HAP-1 (cell line): Measurements from ENCODE around the gene GAPDH.
"Not testable (repeated sequence)": the region's sequence is repeated elsewhere in the genome, so short reads cannot be mapped to it uniquely, and the experiment has no call there.

ENCODE experiments used
- DNase-seq, 2 experiments: peaks; one replicate each; pipeline ENCODE4 v3.0.0-alpha.2; 2016 to 2020; ENCODE audit warnings: low spot score in 2 of 2
- H3K27me3 ChIP-seq: fragments of 250-450 bp; sonication (Bioruptor Pico); 2 replicates; pipeline ENCODE4 v1.5.1; 2020; ENCODE audit warnings: low read depth, mild to moderate bottlenecking, moderate library complexity
- H3K36me3 ChIP-seq: fragments of 250-450 bp; sonication (Bioruptor Pico); replicated peaks from 2 replicates; pipeline ENCODE4 v1.5.1; 2020; ENCODE audit warnings: mild to moderate bottlenecking
- H3K4me1 ChIP-seq: fragments of 250-450 bp; sonication (Bioruptor Pico); 2 replicates; pipeline ENCODE4 v1.5.1; 2020; ENCODE audit warnings: mild to moderate bottlenecking
- H3K4me3 ChIP-seq: fragments of 250-450 bp; sonication (Bioruptor Pico); 2 replicates; pipeline ENCODE4 v1.5.1; 2020; ENCODE audit warnings: mild to moderate bottlenecking, moderate library complexity
- H3K9me3 ChIP-seq: fragments of 250-450 bp; sonication (Bioruptor Pico); 2 replicates; pipeline ENCODE4 v1.5.1; 2020; ENCODE audit warnings: mild to moderate bottlenecking, moderate library complexity
- in situ Hi-C: fragments of 300-500 bp; cut with MboI; formaldehyde crosslinking; loops from 3 replicates; pipeline ENCODE4 v1.14.3; 2020; ENCODE audit warnings: low sequenced_read_pairs, inconsistent platforms, mixed read lengths

Gene GAPDH

GRCh38 chr12:6555018-6555691 lies 20.8 kb downstream of the GAPDH start:
- H3K36me3 ChIP-seq = peaks cover 56% of the 10 kb centered on the region
- peaks cover 10% of the 10 kb centered on the region for H3K4me1 ChIP-seq
- no peaks in the 10 kb centered on the region for H3K27me3 ChIP-seq
- no peaks in the 10 kb centered on the region for H3K9me3 ChIP-seq
- in situ Hi-C loops = no loop called here
- peak overlapping the region; percentile 70 for H3K4me3 ChIP-seq
- peak in 1 of 2 experiments; percentile 30 for DNase-seq

- in situ Hi-C loops, H3K9me3 ChIP-seq, H3K27me3 ChIP-seq, H3K4me1 ChIP-seq, DNase-seq: not testable (repeated sequence)
- H3K4me3 ChIP-seq = peak overlapping the region; percentile 70; the same call in 1 of the 2 replicates
- peaks cover 59% of the 10 kb centered on the region for H3K36me3 ChIP-seq
Measured at GRCh38 chr12:6556496-6556817, 22.1 kb downstream of the GAPDH start.

DNA sequence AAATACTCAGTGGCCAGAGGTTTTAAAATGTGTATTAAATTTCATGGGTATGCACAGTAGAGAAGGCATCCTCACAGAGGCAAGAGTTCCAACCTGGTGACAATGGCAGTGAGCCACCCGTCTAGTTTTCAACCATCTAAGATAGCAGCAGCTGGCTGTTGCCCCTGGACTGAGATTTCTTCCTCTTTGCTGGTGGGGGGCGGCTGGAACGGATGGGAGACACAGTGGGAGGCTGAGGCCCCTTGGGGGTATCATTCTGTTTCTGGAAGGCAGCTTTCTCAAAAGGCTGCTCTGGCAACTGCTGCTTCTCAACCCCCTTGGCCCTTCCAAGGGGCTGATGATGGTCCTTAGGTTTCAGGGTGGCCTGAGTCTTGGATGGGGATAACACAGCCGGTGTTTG lies 22.5 kb downstream of the GAPDH start:
- no peaks in the 10 kb centered on the region for H3K9me3 ChIP-seq
- peaks cover 59% of the 10 kb centered on the region for H3K36me3 ChIP-seq
- no peak overlapping the region for H3K4me3 ChIP-seq
- DNase-seq = no peak
- H3K4me1 ChIP-seq = peaks cover 10% of the 10 kb centered on the region
- H3K27me3 ChIP-seq = no peaks in the 10 kb centered on the region
- in situ Hi-C loops = no loop called here

GRCh38 chr12:6558014-6558760 lies 23.9 kb downstream of the GAPDH start:
- H3K27me3 ChIP-seq, H3K4me1 ChIP-seq, H3K4me3 ChIP-seq, in situ Hi-C loops, H3K9me3 ChIP-seq: not testable (repeated sequence)
- peaks cover 64% of the 10 kb centered on the region for H3K36me3 ChIP-seq
- peak; percentile 53 to 69 for DNase-seq

DNA sequence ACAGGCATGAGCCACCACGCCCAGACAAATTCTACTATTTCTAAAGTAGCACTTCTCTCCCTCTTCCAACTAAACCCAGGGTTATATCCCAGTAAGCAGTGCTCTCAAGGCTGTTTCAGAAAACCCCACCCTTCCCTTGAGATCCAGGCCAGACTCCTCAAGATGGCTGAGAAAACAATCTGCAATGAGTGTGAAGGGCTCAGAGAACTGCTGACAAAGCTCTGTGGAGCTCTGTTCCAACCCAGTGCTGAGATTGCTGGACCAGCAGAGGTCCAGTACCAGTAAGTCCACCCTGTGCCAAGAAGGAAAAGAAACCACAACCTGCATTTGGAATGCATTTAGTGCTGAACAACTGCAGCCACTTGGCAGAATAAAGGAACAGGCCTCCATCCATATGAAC lies 25.2 kb downstream of the GAPDH start:
- no peak overlapping the region for H3K4me3 ChIP-seq
- H3K36me3 ChIP-seq = peaks cover 69% of the 10 kb centered on the region
- DNase-seq = no peak
- H3K27me3 ChIP-seq = no peaks in the 10 kb centered on the region
- H3K9me3 ChIP-seq = no peaks in the 10 kb centered on the region
- H3K4me1 ChIP-seq = peaks cover 4% of the 10 kb centered on the region; the same call in 1 of the 2 replicates
- in situ Hi-C loops = no loop called here

GRCh38 chr12:6560501-6561205 lies 26.3 kb downstream of the GAPDH start:
- no peaks in the 10 kb centered on the region for H3K9me3 ChIP-seq
- no peak overlapping the region for H3K4me3 ChIP-seq
- peaks cover 81% of the 10 kb centered on the region for H3K36me3 ChIP-seq
- no peaks in the 10 kb centered on the region for H3K27me3 ChIP-seq
- peaks cover 4% of the 10 kb centered on the region; the same call in 1 of the 2 replicates for H3K4me1 ChIP-seq
- in situ Hi-C loops = no loop called here
- DNase-seq = no peak

DNA sequence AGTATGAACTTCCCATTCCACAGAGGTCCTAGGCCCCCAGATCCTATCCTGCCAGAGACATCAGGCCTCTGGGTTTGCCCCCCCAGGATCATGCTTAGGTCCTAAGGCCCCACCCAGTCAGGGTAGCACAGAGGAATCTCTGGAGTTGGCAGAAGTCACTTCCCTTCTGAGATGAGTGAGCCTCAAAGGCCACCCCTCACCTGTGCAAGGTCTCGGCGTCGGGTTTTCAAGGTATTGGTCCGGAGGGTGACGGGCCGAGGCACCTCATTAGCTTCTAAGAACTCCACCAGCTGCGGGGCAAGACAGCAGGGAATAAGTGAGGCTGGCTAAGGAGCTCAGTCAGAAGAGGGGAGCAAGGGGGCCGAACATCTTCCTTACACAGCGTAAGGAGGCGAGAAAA lies 28.6 kb downstream of the GAPDH start:
- H3K4me1 ChIP-seq = no peaks in the 10 kb centered on the region
- H3K9me3 ChIP-seq = no peaks in the 10 kb centered on the region
- peaks cover 82% of the 10 kb centered on the region for H3K36me3 ChIP-seq
- DNase-seq = no peak
- in situ Hi-C loops = no loop called here
- H3K4me3 ChIP-seq = no peak overlapping the region
- no peaks in the 10 kb centered on the region for H3K27me3 ChIP-seq

GRCh38 chr12:6563448-6564050 lies 29.2 kb downstream of the GAPDH start:
- H3K4me3 ChIP-seq = no peak overlapping the region
- H3K9me3 ChIP-seq = no peaks in the 10 kb centered on the region
- in situ Hi-C loops = no loop called here
- no peaks in the 10 kb centered on the region for H3K4me1 ChIP-seq
- DNase-seq = peak; percentile 9 to 83
- peaks cover 82% of the 10 kb centered on the region for H3K36me3 ChIP-seq
- H3K27me3 ChIP-seq = no peaks in the 10 kb centered on the region

DNA sequence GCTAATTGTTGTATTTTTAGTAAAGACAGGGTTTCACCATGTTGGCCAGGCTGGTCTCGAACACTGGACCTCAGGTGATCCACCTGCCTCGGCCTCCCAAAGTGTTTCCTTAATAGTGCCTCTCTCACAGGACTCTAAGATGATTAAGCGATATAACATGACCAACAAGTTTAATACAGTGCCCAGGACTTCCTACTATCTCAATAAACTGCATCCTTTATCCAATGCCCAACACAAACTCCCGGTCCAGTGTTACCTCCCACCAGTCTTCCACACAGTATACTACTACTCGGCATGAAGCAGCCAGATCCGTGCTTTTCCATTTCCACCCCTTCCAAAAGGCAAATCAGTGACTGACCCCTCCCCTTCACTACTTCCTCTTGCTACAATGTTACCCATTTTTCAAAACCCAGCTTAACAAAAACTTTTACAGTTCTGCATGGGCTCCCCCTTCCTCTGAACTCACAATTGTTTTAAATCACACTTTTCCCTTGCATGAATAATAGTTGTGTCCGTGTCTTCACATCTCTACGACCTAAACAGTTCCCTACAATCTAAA lies 32.9 kb downstream of the GAPDH start:
- peaks cover 65% of the 10 kb centered on the region for H3K36me3 ChIP-seq
- H3K9me3 ChIP-seq = no peaks in the 10 kb centered on the region
- H3K4me1 ChIP-seq = no peaks in the 10 kb centered on the region
- in situ Hi-C loops = no loop called here
- DNase-seq = peak in 1 of 2 experiments; percentile 26
- peak overlapping the region; percentile 85 for H3K4me3 ChIP-seq
- H3K27me3 ChIP-seq = no peaks in the 10 kb centered on the region

DNA sequence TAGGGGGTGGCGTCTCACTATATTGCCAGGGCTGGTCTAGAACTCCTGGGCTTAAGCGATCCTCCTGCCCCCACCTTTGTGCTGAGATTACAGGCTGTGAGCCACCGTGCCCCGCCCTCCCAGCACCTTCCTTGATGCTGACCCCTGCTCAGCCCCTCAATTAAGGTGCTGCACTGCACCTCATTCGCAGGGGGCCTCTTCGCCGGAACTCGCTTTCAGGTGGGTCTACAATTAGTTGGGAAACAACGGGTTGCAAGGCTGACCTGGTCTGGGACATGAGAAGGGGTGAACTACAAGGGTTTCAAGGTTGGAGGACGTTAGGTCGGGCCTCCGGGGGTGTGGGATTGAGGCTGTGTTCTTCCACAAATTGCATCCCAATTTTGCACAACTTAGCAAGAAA lies 35.0 kb downstream of the GAPDH start:
- Histone ChIP-seq H3K4me3 (no peak overlapping the region), H3K27me3 (no peaks in the 10 kb centered on the region), H3K9me3 (no peaks in the 10 kb centered on the region), H3K4me1 (no peaks in the 10 kb centered on the region), H3K36me3 (peaks cover 68% of the 10 kb centered on the region)
- in situ Hi-C loops = no loop called here
- DNase-seq = no peak

- H3K36me3 ChIP-seq = peaks cover 68% of the 10 kb centered on the region
- no peak for DNase-seq
- H3K4me1 ChIP-seq = no peaks in the 10 kb centered on the region
- no peaks in the 10 kb centered on the region for H3K27me3 ChIP-seq
- H3K9me3 ChIP-seq = no peaks in the 10 kb centered on the region
- no peak overlapping the region for H3K4me3 ChIP-seq
- in situ Hi-C loops = no loop called here
Measured at GRCh38 chr12:6569786-6570185, 35.5 kb downstream of the GAPDH start.

- Histone ChIP-seq H3K4me1 (no peaks in the 10 kb centered on the region), H3K9me3 (no peaks in the 10 kb centered on the region), H3K27me3 (no peaks in the 10 kb centered on the region), H3K4me3 (no peak overlapping the region), H3K36me3 (peaks cover 68% of the 10 kb centered on the region)
- DNase-seq = peak; percentile 44 to 78
- in situ Hi-C loops = no loop called here
Measured at GRCh38 chr12:6570264-6570887, 36.1 kb downstream of the GAPDH start.

DNA sequence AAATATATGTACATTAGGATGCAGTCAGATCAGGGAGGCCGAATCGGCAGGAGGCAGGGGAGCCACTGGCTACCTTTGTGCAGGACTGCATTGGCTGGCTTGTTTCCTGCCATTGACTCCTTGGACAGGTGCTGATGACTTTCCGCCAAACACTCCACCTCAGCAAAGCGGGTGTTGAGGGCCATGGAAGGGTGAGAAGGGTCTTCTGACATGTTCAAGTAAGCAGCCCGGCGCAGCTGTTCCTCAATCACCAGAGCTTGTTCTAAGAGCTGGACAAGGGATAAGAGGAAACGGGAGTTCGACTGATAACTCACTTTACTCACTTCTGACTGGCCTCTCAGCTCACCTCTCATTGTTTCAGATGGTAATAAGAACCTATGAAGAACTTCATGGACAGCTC lies 38.7 kb downstream of the GAPDH start:
- no peaks in the 10 kb centered on the region for H3K9me3 ChIP-seq
- in situ Hi-C loops = no loop called here
- no peaks in the 10 kb centered on the region for H3K4me1 ChIP-seq
- H3K4me3 ChIP-seq = no peak overlapping the region
- H3K27me3 ChIP-seq = no peaks in the 10 kb centered on the region
- peaks cover 71% of the 10 kb centered on the region for H3K36me3 ChIP-seq
- DNase-seq = no peak
